PFSK-1 (cell line): ENCODE measurements around the gene ERBB4.

Experiments
- FOXP2 ChIP-seq: optimal IDR thresholded peaks from 2 replicates; pipeline ENCODE3; 2011; ENCODE audit warnings: borderline replicate concordance, control low read depth, inconsistent platforms; ENCODE audit not compliant: insufficient read depth; ENCODE audit errors: extremely low read length, extremely low read depth
- POLR2AphosphoS5 ChIP-seq: IDR thresholded peaks from 2 replicates; pipeline ENCODE4 v1.6.1; 2012; ENCODE audit warnings: low read depth, mild to moderate bottlenecking, control low read depth, low read length, moderate library complexity
- REST ChIP-seq, 2 experiments: IDR thresholded peaks; 2 replicates each; pipeline versions ENCODE4 v1.6.1 to v1.8.0; 2011 to 2012; ENCODE audit warnings: low read depth in 2 of 2, low read length in 2 of 2, control low read depth in 1 of 2, inconsistent platforms in 1 of 2, mild to moderate bottlenecking in 1 of 2, moderate library complexity in 1 of 2; ENCODE audit not compliant: insufficient read depth in 1 of 2
- SIN3A ChIP-seq: IDR thresholded peaks from 2 replicates; pipeline ENCODE4 v1.6.1; 2012; ENCODE audit warnings: mild to moderate bottlenecking, low read length, moderate library complexity, borderline replicate concordance; ENCODE audit not compliant: insufficient read depth
- TAF1 ChIP-seq: IDR thresholded peaks from 2 replicates; pipeline ENCODE4 v1.6.1; 2012; ENCODE audit warnings: low read length, control low read depth, borderline replicate concordance; ENCODE audit not compliant: insufficient read depth

DNA sequence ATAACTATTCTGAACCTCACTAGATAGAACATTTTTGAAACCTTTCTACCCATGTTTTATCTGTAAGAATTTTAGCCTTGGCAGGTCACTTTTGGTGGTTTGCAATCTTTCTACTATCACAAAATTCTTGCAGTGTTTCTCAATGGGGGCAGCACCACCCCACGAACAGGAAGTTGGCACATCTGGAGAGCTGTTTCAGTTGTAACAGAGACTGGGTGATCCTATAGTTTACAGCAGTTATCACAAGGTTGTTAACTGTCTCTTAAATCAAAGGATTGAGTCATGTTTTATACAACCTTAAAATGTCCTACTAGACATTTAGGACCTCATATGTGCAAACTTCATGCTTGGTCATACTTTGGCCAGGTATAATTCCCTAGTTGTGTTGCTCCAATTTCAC is 829.2 kb downstream of the ERBB4 start:
- TF ChIP-seq SIN3A (no peak), TAF1 (no peak), POLR2AphosphoS5 (no peak), REST (IDR thresholded peaks at IDR 0.05; ENCODE audit: insufficient read depth in 1 of 2, low read depth in 2 of 2, low read length in 2 of 2) (no peak), FOXP2 (no peak)
